Transverse colon (tissue), 4 donors: ENCODE data around the gene ATP9A.

Experiments
- CTCF ChIP-seq, 5 experiments: fragments of 200-600 bp in 3 of 5; fragments of 450-650 bp in 2 of 5; sonication (generic) in 3 of 5; IDR thresholded peaks; 1 replicate in 2 of 5; 2 replicates in 3 of 5; pipeline ENCODE4 v1.5.1; 2016 to 2017; ENCODE audit warnings: antibody characterized with exemption in 5 of 5, inconsistent platforms in 3 of 5, mild to moderate bottlenecking in 2 of 5, moderate library complexity in 1 of 5
- POLR2A ChIP-seq: fragments of 450-650 bp; IDR thresholded peaks from one replicate; pipeline ENCODE4 v1.6.1; 2016; ENCODE audit warnings: antibody characterized with exemption, mild to moderate bottlenecking, moderate library complexity
- POLR2AphosphoS5 ChIP-seq, 3 donors: sonication (generic); formaldehyde crosslinking; IDR thresholded peaks; one replicate each; pipeline ENCODE4 v1.6.1; 2016; ENCODE audit warnings: antibody characterized with exemption in 3 of 3

GRCh38 chr20:51575486-51575885 lies 192.7 kb downstream of the ATP9A start:
- TF ChIP-seq CTCF (IDR thresholded peaks at IDR 0.05), result no peak
- TF ChIP-seq POLR2AphosphoS5 (IDR thresholded peaks at IDR 0.05), result no peak
- no peak for TF ChIP-seq POLR2A
